Hematopoietic multipotent progenitor cell treated with erythropoietin and hydrocortisone succinate and interleukin-3 and kit ligand, for 17 days (in vitro differentiated cells): ENCODE measurements around the gene LCE2B.

Experiments used
- DNase-seq: peaks from one replicate; pipeline ENCODE4 v3.0.0-alpha.2; 2015; ENCODE audit warnings: low spot score

The LCE2B gene

DNA sequence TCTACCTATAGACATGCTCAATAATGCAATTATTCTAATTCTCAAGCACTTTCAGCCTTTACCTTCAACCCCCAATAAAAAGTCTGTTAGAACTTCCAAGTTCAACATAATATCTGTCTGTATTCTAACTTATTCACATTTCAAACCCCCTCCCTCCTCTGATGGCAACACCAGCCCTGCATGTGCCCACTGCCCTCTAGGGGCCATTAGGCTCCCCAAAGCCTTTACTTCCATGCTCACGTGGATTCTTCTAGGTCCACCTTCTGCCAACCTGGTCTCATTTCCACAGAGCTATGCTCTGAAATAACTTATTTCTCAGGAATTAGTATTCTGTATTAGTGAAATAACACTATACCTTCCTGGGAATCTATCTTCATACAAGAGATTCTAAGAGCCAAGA lies 49.7 kb downstream of the LCE2B start:
- no peak for DNase-seq
